Measurements from ENCODE around the gene LRIG1.

DNA sequence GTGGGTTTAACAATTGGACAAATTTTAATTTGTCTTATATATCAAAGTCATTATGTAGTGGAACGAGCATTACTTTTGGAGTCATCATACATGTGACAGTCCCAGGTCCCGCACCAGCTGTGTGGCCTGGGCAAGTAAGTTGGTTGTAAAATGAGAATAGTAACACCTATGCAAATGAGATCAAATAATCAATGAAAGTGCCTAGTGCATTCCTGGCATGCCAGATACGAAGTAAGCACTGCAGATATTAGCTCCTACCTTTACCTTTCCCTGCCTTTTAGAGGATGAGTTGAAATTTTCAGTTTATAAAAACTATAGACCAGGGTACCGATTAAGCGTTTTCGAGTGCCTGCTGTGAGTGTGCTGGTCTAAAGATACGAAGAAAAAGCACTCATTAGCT lies 134.1 kb downstream of the LRIG1 start:
- no peak for TF ChIP-seq CTCF (IDR thresholded peaks at IDR 0.05)
- TF ChIP-seq POLR2A (IDR thresholded peaks at IDR 0.05; ENCODE audit: low read depth): no peak
- no peak for TF ChIP-seq POLR2AphosphoS5 (IDR thresholded peaks at IDR 0.05)
- no peak for TF ChIP-seq EP300 (IDR thresholded peaks at IDR 0.05)
